Germinal center (tissue), 1 donor: Measurements from ENCODE around the gene KRTAP5-2.
"Not testable (repeated sequence)": the region's sequence is repeated elsewhere in the genome, so short reads cannot be mapped to it uniquely, and the experiment has no call there.

ENCODE experiments used
- DNase-seq: peaks from one replicate; pipeline ENCODE4 v3.0.0; 2012; ENCODE audit warnings: mixed read lengths, low spot score

KRTAP5-2 gene, protein sequence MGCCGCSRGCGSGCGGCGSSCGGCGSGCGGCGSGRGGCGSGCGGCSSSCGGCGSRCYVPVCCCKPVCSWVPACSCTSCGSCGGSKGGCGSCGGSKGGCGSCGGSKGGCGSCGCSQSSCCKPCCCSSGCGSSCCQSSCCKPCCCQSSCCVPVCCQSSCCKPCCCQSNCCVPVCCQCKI

DNA sequence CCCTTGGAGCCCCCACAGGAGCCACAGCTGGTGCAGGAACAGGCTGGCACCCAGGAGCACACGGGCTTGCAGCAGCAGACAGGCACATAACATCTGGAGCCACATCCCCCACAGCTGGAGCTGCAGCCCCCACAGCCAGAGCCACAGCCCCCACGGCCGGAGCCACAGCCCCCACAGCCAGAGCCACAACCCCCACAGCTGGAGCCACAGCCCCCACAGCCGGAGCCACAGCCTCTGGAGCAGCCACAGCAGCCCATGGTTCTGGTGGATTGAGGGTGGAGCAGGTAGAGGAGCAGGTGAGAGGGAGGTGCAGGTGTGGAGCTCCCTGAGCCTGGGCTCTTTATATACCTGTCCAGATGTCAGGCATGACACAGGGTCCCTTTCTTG lies at the start of gene KRTAP5-2:
Gene KRTAP5-2, minus strand, starts transcription at position 301 of the 387 bp plus-strand sequence. Its CDS starts 44 bp downstream, at position 257.
- DNase-seq, result no peak

DNA sequence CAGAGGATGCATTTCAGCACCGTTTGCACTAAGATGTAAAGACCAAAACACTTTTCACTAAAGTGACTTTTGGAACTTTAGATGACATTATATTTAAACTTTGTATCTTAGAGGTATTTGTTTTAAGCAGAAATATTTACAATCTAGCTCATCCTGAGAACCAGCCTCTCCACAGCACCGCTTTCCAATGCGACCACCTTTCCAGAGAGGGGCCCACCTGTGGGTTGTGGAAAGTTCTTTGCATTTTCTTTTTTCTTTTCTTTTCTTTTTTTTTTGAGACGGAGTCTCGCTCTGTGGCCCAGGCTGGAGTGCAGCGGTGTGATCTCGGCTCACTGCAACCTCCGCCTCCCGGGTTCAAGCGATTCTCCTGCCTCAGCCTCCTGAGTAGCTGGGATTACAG lies 48.4 kb upstream of the KRTAP5-2 start:
- not testable (repeated sequence) for DNase-seq

DNA sequence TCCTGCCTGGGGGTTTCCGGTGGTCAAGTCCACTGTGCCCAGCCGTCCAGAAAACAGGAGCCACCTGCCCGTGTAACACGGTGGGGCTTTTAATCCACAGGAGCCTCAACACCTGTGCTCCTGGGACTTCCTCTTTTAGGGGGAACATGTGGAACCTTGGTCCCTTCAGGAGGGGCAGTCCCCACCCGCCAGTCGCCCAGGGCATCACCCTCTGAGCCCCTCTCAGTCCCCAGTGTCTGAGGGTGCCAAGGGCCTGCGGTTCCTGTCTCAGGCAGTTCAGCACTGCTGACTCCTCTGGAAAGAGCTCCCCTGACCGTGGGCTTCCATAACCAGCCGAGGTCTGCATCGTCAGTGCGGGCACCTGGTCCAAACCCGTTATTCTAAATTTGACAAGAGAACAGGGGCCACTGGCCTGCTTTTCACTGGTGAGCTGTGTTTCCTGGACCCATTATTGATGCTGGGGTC lies 47.3 kb upstream of the KRTAP5-2 start:
- no peak for DNase-seq

DNA sequence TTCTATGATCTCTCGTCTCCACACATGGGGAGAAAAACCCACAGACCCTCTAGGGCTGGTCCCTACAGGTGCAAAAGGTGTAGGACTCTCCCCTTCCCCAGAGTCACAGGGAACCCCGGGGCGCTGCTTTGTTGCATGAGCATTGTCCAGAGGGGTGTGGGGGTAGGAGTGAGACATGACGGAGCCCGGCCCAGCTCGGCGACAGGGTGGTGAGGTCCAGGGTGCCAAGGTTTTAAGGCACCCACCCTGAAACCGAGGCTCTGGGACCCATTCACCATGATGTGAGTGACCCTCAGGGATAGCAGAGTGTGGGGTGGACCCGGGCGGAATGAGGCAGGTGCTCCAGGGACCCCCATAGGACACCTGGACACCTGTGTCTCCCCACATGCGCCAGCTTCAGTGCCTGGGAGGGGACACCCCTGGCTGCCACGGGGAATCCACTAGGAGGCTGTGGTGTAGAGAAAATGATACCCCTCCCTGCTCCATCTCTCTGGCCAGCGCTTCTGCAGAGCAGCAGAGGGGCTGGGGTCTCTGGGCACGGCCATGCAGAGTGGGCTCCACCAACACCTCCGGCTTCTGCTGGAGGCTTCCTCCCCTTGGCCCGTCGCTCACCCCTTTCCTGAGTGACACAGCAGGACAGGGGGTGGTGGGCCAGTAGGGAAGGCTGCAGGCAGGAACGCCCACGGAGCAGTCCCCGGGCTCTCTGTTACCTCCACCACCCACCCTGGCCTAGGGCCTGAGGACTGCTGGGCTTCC lies 46.7 kb upstream of the KRTAP5-2 start:
- DNase-seq, result no peak

DNA sequence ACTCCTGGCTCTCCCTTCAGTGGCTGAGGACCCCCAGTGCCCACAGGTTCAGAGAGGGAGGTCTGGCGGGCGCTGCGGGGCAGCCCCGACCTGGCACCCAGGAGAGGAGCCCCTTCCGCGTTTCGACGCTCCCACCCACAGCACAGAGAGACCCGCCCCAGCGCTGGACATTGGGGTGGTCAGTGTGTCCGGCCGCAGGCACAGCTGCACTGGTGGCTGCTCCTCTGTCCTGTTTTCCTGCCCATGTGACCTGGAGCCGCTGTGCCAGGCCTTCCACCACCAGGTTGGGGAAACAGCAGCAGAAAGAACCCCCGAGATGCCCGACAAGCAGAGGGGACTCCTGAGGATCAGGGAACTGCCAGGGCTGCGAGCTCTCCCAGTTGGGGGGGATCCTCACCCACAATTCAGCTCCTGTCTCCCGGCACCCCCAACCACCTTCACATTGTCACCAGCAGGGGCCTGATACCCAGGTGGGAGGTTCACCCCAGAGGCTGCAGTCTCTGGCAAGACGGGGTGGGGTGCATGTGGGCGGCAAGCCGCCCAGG lies 45.1 kb upstream of the KRTAP5-2 start:
- DNase-seq, result no peak

DNA sequence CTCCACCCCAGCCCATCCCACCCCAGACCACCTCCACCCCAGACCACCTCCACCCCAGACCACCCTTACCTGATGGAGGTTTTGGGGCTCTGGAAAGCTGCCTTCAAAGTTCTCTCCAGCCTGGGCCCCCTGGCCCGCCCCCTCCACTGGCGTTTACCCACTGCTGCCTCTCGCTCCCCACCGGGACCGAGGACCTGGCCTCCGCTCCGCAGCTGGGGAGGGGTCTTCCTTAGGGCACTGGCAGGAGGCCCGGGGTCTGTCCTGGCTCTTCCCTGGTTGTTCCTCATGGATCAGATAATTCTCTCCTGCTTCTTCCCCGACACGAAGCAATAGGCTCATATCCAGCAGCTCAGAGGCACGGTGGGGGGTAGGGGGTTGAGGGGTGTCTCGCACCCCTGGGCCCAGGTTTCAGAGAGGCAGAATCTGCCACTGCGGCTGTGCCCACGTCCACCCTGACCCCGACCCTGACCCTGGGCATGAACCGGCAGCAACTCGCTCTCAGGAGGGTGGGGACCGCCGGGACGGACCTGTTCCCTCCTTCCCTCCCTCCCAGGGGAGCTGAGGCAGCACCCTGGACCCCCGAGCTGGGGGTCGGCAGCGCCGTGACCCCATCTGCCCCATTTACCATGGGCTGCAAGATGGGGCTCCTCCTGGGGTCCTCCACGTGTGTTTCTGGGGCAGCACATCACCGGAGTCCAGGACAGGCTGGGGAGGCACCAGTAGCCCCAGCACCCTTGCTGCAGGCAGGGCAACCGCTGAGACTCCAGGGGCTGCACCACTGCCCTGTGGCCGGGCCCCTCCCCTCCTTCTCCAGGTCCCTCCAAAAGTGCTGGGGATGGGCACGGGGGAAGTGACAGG lies 44.4 kb upstream of the KRTAP5-2 start:
- no peak for DNase-seq

DNA sequence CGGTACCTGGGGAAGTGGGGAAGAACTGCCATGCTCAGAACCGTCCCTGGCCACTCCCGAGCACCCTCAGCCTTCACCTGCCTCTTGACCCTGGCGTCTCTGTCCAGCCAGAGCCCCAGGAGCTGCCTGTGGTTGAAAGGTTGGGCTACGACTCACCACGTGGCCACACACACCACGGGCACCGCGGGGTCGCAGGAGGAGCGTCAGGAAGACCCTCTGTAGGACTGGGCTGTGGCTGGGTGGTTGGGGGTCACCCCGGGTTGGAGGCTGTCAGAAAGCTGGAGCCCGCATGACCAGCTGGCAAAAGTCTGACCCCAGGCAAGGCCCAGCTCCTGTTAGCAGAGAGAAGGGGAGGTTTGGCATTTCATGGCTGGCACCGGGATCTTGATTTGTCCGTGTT lies 43.0 kb upstream of the KRTAP5-2 start:
- no peak for DNase-seq

DNA sequence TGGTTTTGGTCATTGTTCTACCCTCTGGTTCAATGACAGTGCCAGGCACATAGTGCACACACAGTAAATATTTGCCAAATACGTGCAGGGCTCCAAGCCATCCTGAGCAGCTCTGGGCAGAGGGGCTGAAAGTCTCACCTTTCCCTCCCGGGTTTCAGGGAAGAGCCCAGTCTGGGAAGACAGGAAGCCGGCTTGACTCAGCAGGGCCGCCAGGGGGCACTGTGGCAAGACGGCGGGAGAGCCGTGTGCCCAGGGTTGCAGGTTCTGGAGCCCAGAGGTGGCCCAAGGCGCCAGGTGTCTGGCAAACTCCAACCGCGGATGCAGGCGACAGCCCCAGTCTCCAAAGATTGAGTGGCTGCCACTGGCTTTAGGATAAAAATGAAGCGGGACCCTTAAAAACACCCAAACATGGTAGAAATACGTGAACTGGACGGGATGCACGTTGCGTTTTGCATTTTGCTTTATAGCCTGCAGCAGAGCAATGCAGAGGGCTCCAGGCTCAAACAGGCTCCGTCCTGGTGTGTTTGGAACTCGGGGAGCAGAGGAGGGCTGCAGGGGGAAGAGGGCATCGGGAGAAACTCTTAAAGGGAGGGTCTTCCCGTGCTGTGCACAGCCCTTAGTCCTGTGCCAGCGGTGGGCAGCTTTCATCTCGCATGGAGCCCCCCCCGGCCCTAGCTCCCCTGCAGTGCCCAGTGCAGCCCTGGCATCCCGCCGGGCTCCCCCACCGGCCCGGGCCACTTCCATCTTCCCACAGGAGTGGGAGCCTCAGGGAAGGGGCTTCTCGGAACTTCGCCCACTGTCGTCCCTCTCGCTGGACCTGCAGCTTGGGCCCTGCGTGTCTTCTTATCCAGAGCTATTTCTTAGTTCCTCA lies 42.2 kb upstream of the KRTAP5-2 start:
- peak; percentile 55 for DNase-seq

DNA sequence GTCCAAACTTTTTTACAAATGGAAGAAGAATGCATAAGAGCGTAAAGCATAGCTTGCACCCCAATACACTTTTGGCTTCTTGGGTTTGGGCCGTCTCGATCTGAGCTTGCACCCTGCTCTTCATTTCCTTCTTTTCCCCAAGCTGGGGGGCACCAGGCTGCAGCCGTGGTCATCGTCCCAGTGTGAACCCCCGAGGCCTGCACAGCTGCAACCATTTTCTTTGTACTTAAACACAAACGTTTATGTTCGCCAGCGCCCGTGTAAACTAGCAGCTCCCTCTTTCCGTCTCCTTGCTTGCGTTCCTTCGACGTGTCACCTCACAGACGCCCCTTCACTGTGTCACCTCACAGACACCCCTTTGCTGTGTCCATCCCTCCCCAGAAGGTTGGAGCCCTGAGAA lies 41.6 kb upstream of the KRTAP5-2 start:
- no peak for DNase-seq

DNA sequence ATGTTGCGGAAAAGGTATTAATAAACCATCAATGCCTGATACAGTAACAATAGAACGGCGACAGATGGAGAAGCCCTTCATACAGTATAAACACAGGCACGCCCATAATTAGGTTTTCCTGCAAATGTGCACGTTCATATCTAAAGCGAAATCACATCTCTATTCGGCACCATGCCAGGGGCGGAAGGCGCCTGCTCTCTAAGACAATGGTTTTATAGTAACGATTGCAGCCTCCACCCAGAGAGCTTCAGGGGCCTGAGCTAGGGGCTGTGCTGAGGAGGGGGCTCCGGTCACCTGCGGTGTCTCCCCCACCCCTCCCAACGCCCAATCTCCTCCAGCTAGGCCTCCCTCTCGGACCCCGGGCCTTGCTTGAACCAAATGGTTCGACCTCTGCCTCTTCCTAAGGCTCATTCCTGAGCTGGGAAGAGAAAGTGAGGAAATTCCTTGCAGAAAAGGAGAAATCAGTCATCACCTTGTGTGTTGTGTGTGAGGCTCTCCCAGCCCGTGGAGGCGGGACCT lies 41.1 kb upstream of the KRTAP5-2 start:
- DNase-seq, result no peak

DNA sequence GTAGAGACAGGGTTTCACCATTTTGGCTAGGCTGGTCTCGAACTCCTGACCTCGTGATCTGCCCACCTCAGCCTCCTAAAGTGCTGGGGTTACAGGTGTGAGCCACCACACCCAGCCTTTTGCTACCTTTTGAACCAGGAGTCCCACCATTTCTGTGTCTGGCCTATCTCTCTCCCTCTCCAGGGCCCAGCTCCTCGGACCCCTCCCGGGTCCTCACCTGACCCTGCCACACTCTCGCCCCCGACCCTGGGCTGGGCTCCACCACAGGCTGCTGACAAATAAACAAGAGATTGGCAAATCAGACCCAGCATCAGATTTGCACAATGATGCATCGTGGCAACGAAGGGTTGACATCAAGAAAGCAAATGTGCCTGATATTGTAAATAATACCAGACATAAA lies 40.2 kb upstream of the KRTAP5-2 start:
- DNase-seq, result no peak

DNA sequence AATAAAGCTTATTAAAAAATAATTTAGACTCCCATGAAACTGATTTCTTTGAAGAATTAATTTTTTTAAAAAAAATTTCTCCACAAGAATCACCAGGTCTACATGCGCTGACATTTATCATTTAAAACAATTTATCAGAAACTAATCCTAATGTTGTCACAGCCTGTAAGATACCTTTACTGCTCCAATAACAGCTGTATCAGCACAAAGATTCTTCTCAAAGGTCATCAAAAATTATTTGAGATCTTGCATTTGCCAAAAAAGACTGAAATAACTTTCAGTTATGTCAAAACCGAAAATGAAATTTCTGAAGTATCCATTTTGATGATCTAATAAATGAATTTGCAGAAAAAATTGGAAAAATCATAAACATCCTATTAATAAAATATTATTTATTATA lies 39.5 kb upstream of the KRTAP5-2 start:
- no peak for DNase-seq

DNA sequence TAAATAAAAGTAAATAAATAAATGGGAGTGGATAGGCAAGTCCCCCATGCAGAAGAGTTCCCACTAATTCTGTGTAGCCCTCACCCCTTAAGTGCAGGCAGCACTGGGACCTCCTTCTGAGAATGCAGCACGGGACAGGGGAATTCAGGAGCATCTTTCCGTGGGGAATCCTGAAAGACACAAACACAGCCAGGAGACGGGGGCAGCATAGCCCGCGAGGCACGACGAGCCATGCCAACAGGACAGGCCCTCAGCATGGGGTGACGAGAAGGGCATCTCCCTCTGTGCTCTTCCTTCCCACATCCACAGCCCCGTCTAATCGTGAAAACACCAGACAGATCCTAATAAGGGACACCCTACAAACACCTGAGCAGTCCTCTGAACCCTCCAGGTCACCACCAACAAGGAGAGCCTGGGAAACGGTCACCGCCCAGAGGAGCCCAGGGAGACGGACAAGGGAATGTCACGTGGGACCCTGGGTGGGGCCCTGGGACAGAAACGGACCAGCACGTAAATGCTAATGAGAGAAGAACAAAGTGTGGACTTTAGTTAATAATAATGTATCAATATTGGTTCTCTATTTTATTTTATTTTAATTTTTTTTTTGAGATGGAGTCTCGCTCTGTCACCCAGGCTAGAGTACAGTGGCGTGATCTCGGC lies 38.3 kb upstream of the KRTAP5-2 start:
- DNase-seq, result no peak

DNA sequence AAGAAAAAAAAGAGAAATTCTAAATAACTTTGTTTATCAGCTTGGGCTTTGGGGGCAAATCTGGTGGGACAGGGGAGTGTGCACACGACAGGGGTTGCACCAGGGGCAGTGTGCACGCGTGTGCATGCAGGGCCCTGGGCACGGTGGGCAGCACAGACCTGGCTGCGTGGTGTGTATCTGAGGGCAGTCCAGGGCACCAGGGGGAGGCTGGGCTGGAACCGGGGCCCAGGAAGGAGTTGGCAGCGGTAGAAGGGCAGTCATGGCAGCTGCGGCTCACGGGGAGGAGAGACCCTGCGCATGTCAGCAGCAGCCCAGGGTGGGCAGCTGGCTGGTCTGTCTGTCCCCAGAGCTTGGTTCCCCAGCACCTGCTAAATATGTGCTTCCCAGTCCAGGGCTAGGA lies 35.8 kb upstream of the KRTAP5-2 start:
- no peak for DNase-seq

DNA sequence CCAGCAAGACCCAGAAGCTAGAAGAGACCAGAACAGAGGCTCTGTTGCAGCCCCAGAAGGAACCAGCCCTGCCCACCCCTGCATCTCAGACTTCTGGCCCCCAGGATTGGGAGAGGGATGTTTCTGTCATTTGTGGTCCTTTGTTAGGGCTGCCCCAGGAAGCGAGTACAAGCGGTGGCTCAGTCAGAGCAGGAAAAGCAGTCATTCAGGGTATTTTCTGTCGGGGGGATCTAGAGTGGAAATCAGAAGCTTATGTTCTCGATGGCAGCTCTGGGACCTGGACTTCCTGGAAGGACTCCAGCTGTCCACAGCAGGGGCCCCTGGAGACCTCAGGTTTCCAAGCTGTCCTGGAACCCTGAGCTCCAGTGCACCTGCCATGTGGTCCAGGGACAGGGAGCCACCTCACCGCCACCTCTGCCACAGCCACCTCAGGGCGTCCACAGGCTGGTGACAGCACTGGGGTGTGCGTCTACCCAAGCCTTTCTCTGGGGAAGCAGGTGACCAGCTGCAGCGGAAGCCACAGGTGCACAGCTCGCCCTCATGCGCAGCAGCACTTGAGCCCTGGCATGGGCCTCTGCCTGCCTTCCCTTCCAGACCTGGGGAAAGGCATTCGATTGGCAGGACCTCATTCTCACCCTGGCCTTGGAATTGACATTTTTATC lies 34.1 kb upstream of the KRTAP5-2 start:
- no peak for DNase-seq

DNA sequence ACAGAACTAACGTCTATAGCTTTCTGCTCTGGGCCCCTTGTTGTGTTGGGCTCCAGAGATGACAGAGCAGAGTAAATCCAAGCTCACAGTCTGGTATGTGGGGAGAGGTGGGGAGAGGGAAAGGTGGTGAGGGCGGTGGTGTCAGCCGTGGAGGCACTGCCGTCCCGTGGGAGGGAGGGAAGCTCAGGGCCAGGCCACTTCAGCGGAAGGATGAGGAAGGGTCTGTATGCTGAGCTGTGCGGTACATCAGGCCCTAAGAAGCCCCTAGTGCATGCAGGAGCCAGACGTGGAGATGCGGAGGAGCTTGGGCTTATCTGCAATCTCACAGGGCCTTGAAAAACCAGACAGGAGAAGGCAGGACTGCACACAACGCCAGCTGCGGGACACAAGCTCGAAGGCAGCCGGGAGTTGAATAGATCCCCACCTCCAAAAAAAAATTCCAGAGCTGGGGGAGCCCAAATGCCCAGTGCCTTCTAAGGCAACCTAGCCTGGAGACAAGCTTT lies 33.0 kb upstream of the KRTAP5-2 start:
- no peak for DNase-seq

DNA sequence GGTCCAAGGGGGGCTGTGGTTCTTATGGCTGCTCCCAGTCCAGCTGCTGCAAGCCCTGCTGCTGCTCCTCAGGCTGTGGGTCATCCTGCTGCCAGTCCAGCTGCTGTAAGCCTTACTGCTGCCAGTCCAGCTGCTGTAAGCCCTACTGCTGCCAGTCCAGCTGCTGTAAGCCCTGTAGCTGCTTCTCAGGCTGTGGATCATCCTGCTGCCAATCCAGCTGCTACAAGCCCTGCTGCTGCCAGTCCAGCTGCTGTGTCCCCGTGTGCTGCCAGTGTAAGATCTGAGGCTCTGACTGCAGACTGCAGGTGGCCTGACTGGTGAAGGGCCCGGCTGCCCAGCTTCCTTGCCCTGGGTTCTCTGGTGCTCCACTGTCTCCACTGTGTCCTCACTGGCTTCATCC lies 32.2 kb upstream of the KRTAP5-2 start:
- DNase-seq, result no peak

DNA sequence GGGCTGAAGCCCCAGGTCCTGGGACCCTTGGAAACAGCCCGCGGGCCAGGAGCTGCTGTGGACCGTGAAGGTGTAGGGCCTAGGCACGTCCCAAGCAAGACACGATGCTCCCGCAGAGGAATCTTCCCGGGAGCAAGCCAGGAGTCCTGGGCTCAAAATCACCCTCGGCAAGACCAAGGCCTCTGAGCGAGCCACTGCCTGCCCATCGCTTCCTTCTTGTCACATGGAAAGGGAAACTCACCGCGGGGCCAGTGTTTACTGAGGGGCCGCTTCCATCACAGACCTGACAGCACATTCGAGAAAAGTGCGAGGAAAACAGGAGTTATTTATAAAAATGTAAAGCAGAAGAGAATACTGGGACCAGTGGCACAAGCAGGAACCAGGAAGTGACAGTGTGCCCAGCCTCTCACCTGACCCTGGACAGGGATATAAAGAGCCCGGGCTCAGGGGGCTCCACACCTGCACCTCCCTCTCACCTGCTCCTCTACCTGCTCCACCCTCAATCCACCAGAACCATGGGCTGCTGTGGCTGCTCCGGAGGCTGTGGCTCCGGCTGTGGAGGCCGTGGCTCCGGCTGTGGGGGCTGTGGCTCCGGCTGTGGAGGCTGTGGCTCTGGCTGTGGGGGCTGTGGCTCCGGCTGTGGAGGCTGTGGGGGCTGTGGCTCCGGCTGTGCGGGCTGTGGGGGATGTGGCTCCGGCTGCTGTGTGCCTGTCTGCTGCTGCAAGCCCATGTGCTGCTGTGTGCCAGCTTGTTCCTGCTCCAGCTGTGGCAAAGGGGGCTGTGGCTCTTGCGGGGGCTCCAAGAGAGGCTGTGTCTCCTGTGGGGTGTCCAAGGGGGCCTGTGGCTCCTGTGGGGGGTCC lies 31.5 kb upstream of the KRTAP5-2 start, which contains the start of gene KRTAP5-5:
Gene KRTAP5-5, plus strand, starts transcription at position 450 of the 860 bp plus-strand sequence. Its CDS starts 66 bp downstream, at position 516.
- DNase-seq, result no peak
